Neural cell (in vitro differentiated cells): ENCODE results near the gene PAWR. TPM values are rescaled to one million over a fixed set of nuclear protein-coding genes. Genes with fewer than 3 reads are reported as not detected.

Experiments
- H2AFZ ChIP-seq: fragments of 200-600, 300-800 bp; sonication (generic), shearing (Covaris generic); 2 replicates; pipeline ENCODE4 v1.6.0; 2014; ENCODE audit warnings: low read depth, mild to moderate bottlenecking, antibody characterized with exemption, low read length, moderate library complexity
- H3F3A ChIP-seq: fragments of 200-600 bp; shearing (Covaris generic); 2 replicates; pipeline ENCODE4 v1.6.1; 2016; ENCODE audit warnings: mild to moderate bottlenecking, moderate library complexity, mixed read lengths, antibody characterized with exemption, low read length; ENCODE audit not compliant: insufficient read depth, poor library complexity, severe bottlenecking
- H3K27ac ChIP-seq: fragments of 200-600, 300-800 bp; sonication (generic), shearing (Covaris generic); 2 replicates; pipeline ENCODE4 v1.5.1; 2014; ENCODE audit warnings: mild to moderate bottlenecking, low read length, moderate library complexity
- H3K27me3 ChIP-seq: fragments of 300-800, 200-600 bp; sonication (generic), shearing (Covaris generic); 2 replicates; pipeline ENCODE4 v1.6.0; 2014; ENCODE audit warnings: mild to moderate bottlenecking, low read depth, low read length, moderate library complexity; ENCODE audit not compliant: insufficient read depth
- H3K36me3 ChIP-seq: fragments of 300-800, 200-600 bp; sonication (generic), shearing (Covaris generic); 2 replicates; pipeline ENCODE4 v1.5.1; 2014; ENCODE audit warnings: mild to moderate bottlenecking, antibody characterized with exemption, low read length, moderate library complexity; ENCODE audit not compliant: insufficient read depth
- H3K4me2 ChIP-seq: fragments of 300-800, 200-600 bp; sonication (generic), shearing (Covaris generic); 2 replicates; pipeline ENCODE4 v1.6.0; 2014; ENCODE audit warnings: mild to moderate bottlenecking, low read length
- H3K4me3 ChIP-seq: fragments of 300-800, 200-600 bp; sonication (generic), shearing (Covaris generic); 2 replicates; pipeline ENCODE4 v1.5.1; 2014; ENCODE audit warnings: mild to moderate bottlenecking, low read length, moderate library complexity
- H3K79me2 ChIP-seq: fragments of 200-600 bp; shearing (Covaris generic); replicated peaks from 2 replicates; pipeline ENCODE4 v1.6.0; 2014; ENCODE audit warnings: mild to moderate bottlenecking, low read length, moderate library complexity; ENCODE audit not compliant: insufficient read depth
- H3K9ac ChIP-seq: fragments of 300-800, 200-600 bp; sonication (generic), shearing (Covaris generic); 2 replicates; pipeline ENCODE4 v1.6.1; 2016; ENCODE audit warnings: mild to moderate bottlenecking, low read length, mixed read lengths
- H3K9me2 ChIP-seq: fragments of 200-600 bp; shearing (Covaris generic); 2 replicates; pipeline ENCODE4 v1.6.1; 2016; ENCODE audit warnings: mild to moderate bottlenecking, low read length, mixed read lengths; ENCODE audit not compliant: insufficient read depth
- H3K9me3 ChIP-seq: fragments of 200-600, 300-800 bp; sonication (generic), shearing (Covaris generic); 2 replicates; pipeline ENCODE4 v1.6.1; 2016; ENCODE audit warnings: mild to moderate bottlenecking, mixed run types, low read length, moderate library complexity, mixed read lengths
- H4K20me1 ChIP-seq: fragments of 200-600 bp; shearing (Covaris generic); 2 replicates; pipeline ENCODE4 v1.6.1; 2016; ENCODE audit warnings: mild to moderate bottlenecking, mixed run types; ENCODE audit not compliant: insufficient read depth
- EP300 ChIP-seq: fragments of 450-650 bp; conservative IDR thresholded peaks from 2 replicates; pipeline ENCODE4 v1.6.1; 2014; ENCODE audit warnings: antibody characterized with exemption, mild to moderate bottlenecking, moderate library complexity; ENCODE audit not compliant: poor library complexity, severe bottlenecking
- EZH2 ChIP-seq: fragments of 200-600, 300-800 bp; shearing (Covaris generic), sonication (generic); IDR thresholded peaks from 2 replicates; pipeline ENCODE4 v1.6.1; 2014; ENCODE audit warnings: antibody characterized with exemption, low read length, borderline replicate concordance, mild to moderate bottlenecking; ENCODE audit not compliant: insufficient read depth, poor library complexity, severe bottlenecking
- MXI1 ChIP-seq: fragments of 450-650 bp; conservative IDR thresholded peaks from 2 replicates; pipeline ENCODE4 v1.6.1; 2014; ENCODE audit warnings: antibody characterized with exemption, mild to moderate bottlenecking; ENCODE audit not compliant: poor library complexity, severe bottlenecking
- POLR2AphosphoS5 ChIP-seq: IDR thresholded peaks from 2 replicates; pipeline ENCODE4 v1.6.1; 2012
- RAD21 ChIP-seq: fragments of 450-650 bp; conservative IDR thresholded peaks from 2 replicates; pipeline ENCODE4 v1.6.1; 2014; ENCODE audit warnings: antibody characterized with exemption, mild to moderate bottlenecking, moderate library complexity
- SMC3 ChIP-seq: fragments of 450-650 bp; conservative IDR thresholded peaks from 2 replicates; pipeline ENCODE4 v1.6.1; 2014; ENCODE audit warnings: antibody characterized with exemption, mild to moderate bottlenecking, moderate library complexity; ENCODE audit not compliant: poor library complexity
- TAF1 ChIP-seq: IDR thresholded peaks from 2 replicates; pipeline ENCODE4 v1.6.1; 2012; ENCODE audit warnings: low read depth
- polyA plus RNA-seq: library from polyadenylated mRNA; depleted of rRNA; stranded (reverse); fragments of >200 nt; gene quantifications from 2 replicates; pipeline ENCODE4 v1.2.3, GENCODE V29; 2014
- TF ChIP-seq, protein P1 (sequence below): fragments of 450-650 bp; IDR thresholded peaks from 2 replicates; pipeline ENCODE4 v1.5.1; 2014; ENCODE audit warnings: antibody characterized with exemption, mild to moderate bottlenecking, moderate library complexity; ENCODE audit not compliant: poor library complexity, severe bottlenecking
- TF ChIP-seq, protein P2 (sequence below): IDR thresholded peaks from 2 replicates; pipeline ENCODE4 v1.6.1; 2012; ENCODE audit warnings: borderline replicate concordance

Gene PAWR
- polyA plus RNA-seq, 1 donor from 2014 or later = 13.4 TPM

DNA sequence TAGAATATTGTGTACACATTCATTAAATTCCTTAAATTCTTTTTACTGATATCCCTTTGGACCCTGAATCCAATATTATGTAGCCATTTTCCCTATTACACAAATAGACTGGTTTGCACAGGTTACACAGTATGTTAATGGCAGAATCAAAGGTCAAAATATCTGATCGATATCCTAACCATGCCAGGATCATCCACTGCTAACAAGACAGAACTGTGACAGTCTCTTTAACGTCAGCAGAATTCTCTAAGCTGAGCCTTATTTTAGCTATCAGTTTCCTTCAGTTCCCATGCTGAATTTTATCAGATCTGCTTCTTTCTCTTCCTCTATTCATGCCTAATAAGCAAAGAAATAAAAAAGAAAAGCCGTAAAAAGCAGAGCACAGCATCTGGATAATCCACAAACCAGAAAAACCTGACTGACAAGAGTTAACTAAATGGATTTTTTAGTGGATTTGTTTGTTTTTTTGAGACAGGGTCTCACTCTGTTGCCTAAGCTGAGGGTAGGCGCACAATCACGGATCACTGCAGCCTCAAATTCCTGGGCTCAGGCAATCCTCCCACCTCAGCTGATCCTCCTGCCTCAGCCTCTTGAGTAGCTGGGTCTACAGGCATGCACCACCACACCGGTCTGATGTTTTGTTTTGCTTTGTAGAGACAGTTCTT lies 130.4 kb downstream of the PAWR start:
- Histone ChIP-seq H3K36me3 (no peaks in the 10 kb centered on the region), H2AFZ (no peak overlapping the region), H3K27me3 (no peaks in the 10 kb centered on the region), H3K9me3 (no peaks in the 10 kb centered on the region), H3K4me2 (no peak overlapping the region), H3K4me3 (no peak overlapping the region), H4K20me1 (no peaks in the 10 kb centered on the region), H3K79me2 (no peaks in the 10 kb centered on the region), H3K9me2 (no peaks in the 10 kb centered on the region), H3F3A (no peaks in the 10 kb centered on the region), H3K9ac (no peak overlapping the region), H3K27ac (no peak overlapping the region)
- TF ChIP-seq SMC3 (no peak), EZH2 (no peak), MXI1 (no peak), POLR2AphosphoS5 (no peak), TAF1 (no peak), EP300 (no peak), RAD21 (no peak)
- TF ChIP-seq, protein P1, sequence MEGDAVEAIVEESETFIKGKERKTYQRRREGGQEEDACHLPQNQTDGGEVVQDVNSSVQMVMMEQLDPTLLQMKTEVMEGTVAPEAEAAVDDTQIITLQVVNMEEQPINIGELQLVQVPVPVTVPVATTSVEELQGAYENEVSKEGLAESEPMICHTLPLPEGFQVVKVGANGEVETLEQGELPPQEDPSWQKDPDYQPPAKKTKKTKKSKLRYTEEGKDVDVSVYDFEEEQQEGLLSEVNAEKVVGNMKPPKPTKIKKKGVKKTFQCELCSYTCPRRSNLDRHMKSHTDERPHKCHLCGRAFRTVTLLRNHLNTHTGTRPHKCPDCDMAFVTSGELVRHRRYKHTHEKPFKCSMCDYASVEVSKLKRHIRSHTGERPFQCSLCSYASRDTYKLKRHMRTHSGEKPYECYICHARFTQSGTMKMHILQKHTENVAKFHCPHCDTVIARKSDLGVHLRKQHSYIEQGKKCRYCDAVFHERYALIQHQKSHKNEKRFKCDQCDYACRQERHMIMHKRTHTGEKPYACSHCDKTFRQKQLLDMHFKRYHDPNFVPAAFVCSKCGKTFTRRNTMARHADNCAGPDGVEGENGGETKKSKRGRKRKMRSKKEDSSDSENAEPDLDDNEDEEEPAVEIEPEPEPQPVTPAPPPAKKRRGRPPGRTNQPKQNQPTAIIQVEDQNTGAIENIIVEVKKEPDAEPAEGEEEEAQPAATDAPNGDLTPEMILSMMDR = no peak
- TF ChIP-seq, protein P2, sequence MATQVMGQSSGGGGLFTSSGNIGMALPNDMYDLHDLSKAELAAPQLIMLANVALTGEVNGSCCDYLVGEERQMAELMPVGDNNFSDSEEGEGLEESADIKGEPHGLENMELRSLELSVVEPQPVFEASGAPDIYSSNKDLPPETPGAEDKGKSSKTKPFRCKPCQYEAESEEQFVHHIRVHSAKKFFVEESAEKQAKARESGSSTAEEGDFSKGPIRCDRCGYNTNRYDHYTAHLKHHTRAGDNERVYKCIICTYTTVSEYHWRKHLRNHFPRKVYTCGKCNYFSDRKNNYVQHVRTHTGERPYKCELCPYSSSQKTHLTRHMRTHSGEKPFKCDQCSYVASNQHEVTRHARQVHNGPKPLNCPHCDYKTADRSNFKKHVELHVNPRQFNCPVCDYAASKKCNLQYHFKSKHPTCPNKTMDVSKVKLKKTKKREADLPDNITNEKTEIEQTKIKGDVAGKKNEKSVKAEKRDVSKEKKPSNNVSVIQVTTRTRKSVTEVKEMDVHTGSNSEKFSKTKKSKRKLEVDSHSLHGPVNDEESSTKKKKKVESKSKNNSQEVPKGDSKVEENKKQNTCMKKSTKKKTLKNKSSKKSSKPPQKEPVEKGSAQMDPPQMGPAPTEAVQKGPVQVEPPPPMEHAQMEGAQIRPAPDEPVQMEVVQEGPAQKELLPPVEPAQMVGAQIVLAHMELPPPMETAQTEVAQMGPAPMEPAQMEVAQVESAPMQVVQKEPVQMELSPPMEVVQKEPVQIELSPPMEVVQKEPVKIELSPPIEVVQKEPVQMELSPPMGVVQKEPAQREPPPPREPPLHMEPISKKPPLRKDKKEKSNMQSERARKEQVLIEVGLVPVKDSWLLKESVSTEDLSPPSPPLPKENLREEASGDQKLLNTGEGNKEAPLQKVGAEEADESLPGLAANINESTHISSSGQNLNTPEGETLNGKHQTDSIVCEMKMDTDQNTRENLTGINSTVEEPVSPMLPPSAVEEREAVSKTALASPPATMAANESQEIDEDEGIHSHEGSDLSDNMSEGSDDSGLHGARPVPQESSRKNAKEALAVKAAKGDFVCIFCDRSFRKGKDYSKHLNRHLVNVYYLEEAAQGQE = no peak

DNA sequence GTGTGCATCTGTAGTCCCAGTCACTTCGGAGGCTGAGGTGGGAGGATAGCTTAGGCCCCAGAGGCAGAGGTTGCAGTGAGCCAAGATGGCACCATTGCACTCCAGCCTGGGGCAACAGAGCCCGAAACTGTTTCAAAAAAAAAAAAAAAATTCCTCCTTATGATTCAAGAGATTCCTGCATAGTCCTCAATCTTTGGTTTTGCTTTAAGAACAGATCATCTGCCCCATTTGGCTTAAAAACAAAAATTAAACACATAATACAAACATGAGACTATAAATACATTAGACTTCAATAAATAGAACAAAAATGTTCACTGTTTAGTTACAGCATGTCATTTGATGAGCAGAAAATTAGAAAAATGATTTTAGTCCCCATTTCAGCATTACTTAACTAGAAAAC lies 131.2 kb downstream of the PAWR start:
- no peak overlapping the region for H3K9ac ChIP-seq
- no peaks in the 10 kb centered on the region for H3K9me2 ChIP-seq
- no peak overlapping the region for H3K27ac ChIP-seq
- no peak overlapping the region for H3K4me2 ChIP-seq
- H3K9me3 ChIP-seq = no peaks in the 10 kb centered on the region
- H2AFZ ChIP-seq = no peak overlapping the region
- H3K79me2 ChIP-seq = no peaks in the 10 kb centered on the region
- no peaks in the 10 kb centered on the region for H3K27me3 ChIP-seq
- no peaks in the 10 kb centered on the region for H3K36me3 ChIP-seq
- no peaks in the 10 kb centered on the region for H4K20me1 ChIP-seq
- no peaks in the 10 kb centered on the region for H3F3A ChIP-seq
- H3K4me3 ChIP-seq = no peak overlapping the region
- no peak for TF ChIP-seq EP300
- TF ChIP-seq EZH2 = no peak
- TF ChIP-seq, protein P1 = no peak
- no peak for TF ChIP-seq SMC3
- no peak for TF ChIP-seq TAF1
